Measurements from ENCODE around the gene RASL11A. TPM values are rescaled to one million over a fixed set of nuclear protein-coding genes. Genes with fewer than 3 reads are reported as not detected.

The RASL11A gene
- polyA plus RNA-seq, 1 of the 3 experiments (the other 2 are of a cell fraction) = 2.7 TPM

DNA sequence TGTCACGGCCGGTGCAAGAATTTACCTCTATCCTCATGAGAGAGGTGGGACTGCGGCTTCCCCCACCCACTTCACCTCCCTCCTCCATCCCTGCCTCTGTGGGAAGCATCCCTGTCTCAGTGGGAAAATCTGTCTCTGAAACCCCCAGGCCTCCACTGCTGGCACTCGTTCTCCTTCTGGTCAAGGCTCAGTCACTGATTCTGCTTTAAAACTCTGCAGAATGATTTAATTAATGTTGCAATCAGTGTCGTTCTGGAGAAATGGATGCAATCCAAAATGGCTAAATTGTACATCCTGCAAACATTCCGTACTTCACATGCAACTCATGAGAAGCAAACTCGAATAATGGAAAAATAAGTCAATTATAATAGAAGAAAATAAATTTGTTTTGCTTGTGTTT, 5.6 kb downstream of the RASL11A start:
- 28% methylated on average over 7 of the region's 7 CpGs for WGBS (ENCODE audit: low lambda C conversion rate)
- no peaks in the 10 kb centered on the region for H3K36me3 ChIP-seq (replicated peaks in 1 of 2; ENCODE audit: control insufficient read depth in 1 of 2, insufficient read depth in 2 of 2, low read length in 1 of 2)
- H4K20me1 ChIP-seq (ENCODE audit: insufficient read depth) = no peaks in the 10 kb centered on the region
- H3K27ac ChIP-seq (ENCODE audit: low read depth in 2 of 2, low read length in 1 of 2) = no peak overlapping the region
- no peak overlapping the region for H3K9ac ChIP-seq
- no peaks in the 10 kb centered on the region; the same call in 1 of the 2 replicates for H3K27me3 ChIP-seq (ENCODE audit: insufficient read depth)
- no peaks in the 10 kb centered on the region for H3K79me2 ChIP-seq (ENCODE audit: insufficient read depth)
- peak; percentile 60 for DNase-seq
- peaks cover 10% of the 10 kb centered on the region for H3F3A ChIP-seq (replicated peaks; ENCODE audit: insufficient read depth)
- ChIA-PET CTCF (interaction anchor here (0.9 to 1.8 kb wide), 2 partner anchors 8 to 86 kb away, joined by 3 to 7 read pairs; no protein-coding TSS in a partner anchor), POLR2A (no interaction called here)
- H3K9me2 ChIP-seq = no peaks in the 10 kb centered on the region
- TF ChIP-seq MXI1 (IDR thresholded peaks at IDR 0.05; ENCODE audit: low read depth, low read length) (peak; percentile 22; the same call in 1 of the 2 replicates), EP300 (IDR thresholded peaks at IDR 0.05; ENCODE audit: borderline replicate concordance in 1 of 2, low read depth in 1 of 2, low read length in 1 of 2) (peak in 1 of 2 experiments; percentile 44; a peak in 2 of 4 replicates), USF2 (IDR thresholded peaks at IDR 0.05; ENCODE audit: borderline replicate concordance, low read depth, low read length) (no peak), RCOR1 (IDR thresholded peaks at IDR 0.05; ENCODE audit: low read length) (peak; percentile 89)
- no peaks in the 10 kb centered on the region for H3K9me3 ChIP-seq
- peaks cover 6 to 18% of the 10 kb centered on the region in 2 experiments; a peak in 2 of 4 replicates for H3K4me1 ChIP-seq (ENCODE audit: control insufficient read depth in 1 of 2, insufficient read depth in 2 of 2, low read depth in 1 of 2, low read length in 1 of 2)
- H3K4me3 ChIP-seq (ENCODE audit: low read depth in 2 of 2, low read length in 1 of 2) = no peak overlapping the region
- H2AFZ ChIP-seq (ENCODE audit: low read depth) = no peak overlapping the region
- no peak overlapping the region for H3K4me2 ChIP-seq

DNA sequence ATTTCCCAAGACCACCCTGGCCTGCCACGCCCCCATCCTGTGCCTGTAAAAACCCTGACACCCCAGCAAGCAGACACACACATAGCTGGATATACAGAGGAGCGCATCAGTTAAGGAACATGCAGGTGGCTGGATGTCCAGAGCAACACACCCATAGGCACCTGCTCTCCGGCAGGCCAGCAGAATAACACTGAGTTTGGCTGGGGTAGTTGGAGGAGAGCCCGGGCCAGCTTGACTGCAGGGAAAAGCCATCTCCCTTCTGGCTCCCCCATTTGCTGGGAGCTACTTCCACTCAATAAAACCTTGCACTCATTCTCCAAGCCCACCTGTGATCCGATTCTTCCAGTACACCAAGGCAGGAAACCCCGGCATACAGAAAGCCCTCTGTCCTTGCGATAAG, 8.9 kb downstream of the RASL11A start:
- H3K27ac ChIP-seq (ENCODE audit: low read depth in 2 of 2, low read length in 1 of 2) = no peak overlapping the region
- H3K79me2 ChIP-seq (ENCODE audit: insufficient read depth) = no peaks in the 10 kb centered on the region
- peaks cover 0 to 13% of the 10 kb centered on the region in 2 experiments; a peak in 2 of 4 replicates for H3K4me1 ChIP-seq (ENCODE audit: control insufficient read depth in 1 of 2, insufficient read depth in 2 of 2, low read depth in 1 of 2, low read length in 1 of 2)
- no peaks in the 10 kb centered on the region; the same call in 1 of the 2 replicates for H3K27me3 ChIP-seq (ENCODE audit: insufficient read depth)
- no peaks in the 10 kb centered on the region for H3K36me3 ChIP-seq (replicated peaks in 1 of 2; ENCODE audit: control insufficient read depth in 1 of 2, insufficient read depth in 2 of 2, low read length in 1 of 2)
- H3K9me2 ChIP-seq = no peaks in the 10 kb centered on the region
- 67% methylated on average over 5 of the region's 7 CpGs for WGBS (ENCODE audit: low lambda C conversion rate)
- H3K4me3 ChIP-seq (ENCODE audit: low read depth in 2 of 2, low read length in 1 of 2) = no peak overlapping the region
- ChIA-PET POLR2A (no interaction called here), CTCF (interaction anchor here (1.1 to 3.5 kb wide), 3 partner anchors 8 to 294 kb away, joined by 3 to 20 read pairs (median 6); partner anchors contain the start of gene RASL11A)
- no peak overlapping the region for H3K9ac ChIP-seq
- no peaks in the 10 kb centered on the region for H4K20me1 ChIP-seq (ENCODE audit: insufficient read depth)
- no peaks in the 10 kb centered on the region for H3K9me3 ChIP-seq
- DNase-seq = no peak
- H3K4me2 ChIP-seq = no peak overlapping the region
- H3F3A ChIP-seq (replicated peaks; ENCODE audit: insufficient read depth) = no peaks in the 10 kb centered on the region
- H2AFZ ChIP-seq (ENCODE audit: low read depth) = no peak overlapping the region
- TF ChIP-seq TEAD4 (IDR thresholded peaks at IDR 0.05; ENCODE audit: borderline replicate concordance, insufficient read depth) = no peak
- no peak for TF ChIP-seq MEF2A (IDR thresholded peaks at IDR 0.05; ENCODE audit: borderline replicate concordance, low read depth)
- TF ChIP-seq CTCF (IDR thresholded peaks at IDR 0.05) = no peak
- no peak for TF ChIP-seq USF1 (IDR thresholded peaks at IDR 0.05; ENCODE audit: borderline replicate concordance, low read depth)
- TF ChIP-seq JUND (IDR thresholded peaks at IDR 0.05) = no peak
- no peak for TF ChIP-seq RFX5 (IDR thresholded peaks at IDR 0.05; ENCODE audit: low read length)
- no peak for TF ChIP-seq EZH2phosphoT487 (IDR thresholded peaks at IDR 0.05; ENCODE audit: borderline replicate concordance, low read depth)
- TF ChIP-seq, protein P1, sequence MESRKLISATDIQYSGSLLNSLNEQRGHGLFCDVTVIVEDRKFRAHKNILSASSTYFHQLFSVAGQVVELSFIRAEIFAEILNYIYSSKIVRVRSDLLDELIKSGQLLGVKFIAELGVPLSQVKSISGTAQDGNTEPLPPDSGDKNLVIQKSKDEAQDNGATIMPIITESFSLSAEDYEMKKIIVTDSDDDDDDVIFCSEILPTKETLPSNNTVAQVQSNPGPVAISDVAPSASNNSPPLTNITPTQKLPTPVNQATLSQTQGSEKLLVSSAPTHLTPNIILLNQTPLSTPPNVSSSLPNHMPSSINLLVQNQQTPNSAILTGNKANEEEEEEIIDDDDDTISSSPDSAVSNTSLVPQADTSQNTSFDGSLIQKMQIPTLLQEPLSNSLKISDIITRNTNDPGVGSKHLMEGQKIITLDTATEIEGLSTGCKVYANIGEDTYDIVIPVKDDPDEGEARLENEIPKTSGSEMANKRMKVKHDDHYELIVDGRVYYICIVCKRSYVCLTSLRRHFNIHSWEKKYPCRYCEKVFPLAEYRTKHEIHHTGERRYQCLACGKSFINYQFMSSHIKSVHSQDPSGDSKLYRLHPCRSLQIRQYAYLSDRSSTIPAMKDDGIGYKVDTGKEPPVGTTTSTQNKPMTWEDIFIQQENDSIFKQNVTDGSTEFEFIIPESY (IDR thresholded peaks at IDR 0.05; ENCODE audit: borderline replicate concordance, low read depth) = no peak
- TF ChIP-seq POLR2AphosphoS5 (IDR thresholded peaks at IDR 0.05; ENCODE audit: low read depth, low read length) = no peak
- no peak for TF ChIP-seq MXI1 (IDR thresholded peaks at IDR 0.05; ENCODE audit: low read depth, low read length)
- no peak for TF ChIP-seq SIN3A (IDR thresholded peaks at IDR 0.05; ENCODE audit: borderline replicate concordance, low read depth, low read length)
- no peak for TF ChIP-seq FOXM1 (IDR thresholded peaks at IDR 0.05; ENCODE audit: low read depth)
- no peak for TF ChIP-seq SMC3 (IDR thresholded peaks at IDR 0.05; ENCODE audit: low read depth, low read length)
- TF ChIP-seq FOSL2 (IDR thresholded peaks at IDR 0.05; ENCODE audit: borderline replicate concordance, low read depth) = no peak
- TF ChIP-seq TCF12 (IDR thresholded peaks at IDR 0.05) = no peak
- no peak for TF ChIP-seq NFIC (IDR thresholded peaks at IDR 0.05; ENCODE audit: borderline replicate concordance)
